NCI-H1092 treated with DMSO at 0.1 percent for 48 hours (cell line): ENCODE measurements around the gene PRLR.

Experiments used
- DNase-seq: peaks from one replicate; lab custom pipeline; 2025; lab: John Stamatoyannopoulos, UW

Gene PRLR

DNA sequence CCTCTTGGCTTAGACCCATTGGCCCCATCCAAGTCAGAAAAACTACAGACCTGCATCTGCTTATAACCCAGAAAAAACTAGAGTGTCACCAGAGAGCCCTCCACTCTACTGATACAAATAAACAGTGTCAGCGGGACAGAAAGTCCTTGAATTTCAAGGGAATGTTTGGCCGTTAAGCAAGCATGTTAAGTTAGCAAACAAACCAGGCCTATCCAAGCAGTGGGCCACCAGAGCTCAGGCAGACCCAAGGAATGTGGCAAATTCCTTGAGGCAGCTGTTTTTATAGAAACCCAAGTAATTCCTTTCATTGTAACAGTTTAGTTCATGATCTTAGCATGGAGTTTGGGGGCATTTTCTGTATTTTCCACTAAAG is 70.9 kb downstream of the PRLR start:
- DNase-seq, result no peak

- DNase-seq, result no peak
Observed at GRCh38 chr5:35158622-35159369, 71.5 kb downstream of the PRLR start.

GRCh38 chr5:35158204-35158603 is 72.1 kb downstream of the PRLR start:
- no peak for DNase-seq

GRCh38 chr5:35153375-35153932 is 76.8 kb downstream of the PRLR start:
- no peak for DNase-seq

DNA sequence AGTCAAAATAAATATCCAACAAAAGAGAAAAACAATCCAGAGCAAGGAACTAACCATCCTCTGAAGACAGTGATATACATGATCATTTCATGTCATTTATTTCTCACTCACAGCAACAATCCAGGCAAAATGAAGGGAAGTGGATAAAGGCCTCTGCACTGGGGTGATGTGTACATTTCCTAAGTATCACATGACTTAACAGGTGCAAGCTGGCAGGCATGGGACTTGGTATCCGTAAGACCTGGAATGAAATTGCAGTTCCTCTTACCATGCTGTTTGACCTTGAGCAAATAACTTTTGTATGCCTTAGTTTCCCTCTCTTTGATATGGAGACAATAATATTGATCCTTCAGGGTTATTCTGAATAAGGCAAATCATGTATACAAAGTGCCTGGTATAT is 77.6 kb downstream of the PRLR start:
- no peak for DNase-seq

DNA sequence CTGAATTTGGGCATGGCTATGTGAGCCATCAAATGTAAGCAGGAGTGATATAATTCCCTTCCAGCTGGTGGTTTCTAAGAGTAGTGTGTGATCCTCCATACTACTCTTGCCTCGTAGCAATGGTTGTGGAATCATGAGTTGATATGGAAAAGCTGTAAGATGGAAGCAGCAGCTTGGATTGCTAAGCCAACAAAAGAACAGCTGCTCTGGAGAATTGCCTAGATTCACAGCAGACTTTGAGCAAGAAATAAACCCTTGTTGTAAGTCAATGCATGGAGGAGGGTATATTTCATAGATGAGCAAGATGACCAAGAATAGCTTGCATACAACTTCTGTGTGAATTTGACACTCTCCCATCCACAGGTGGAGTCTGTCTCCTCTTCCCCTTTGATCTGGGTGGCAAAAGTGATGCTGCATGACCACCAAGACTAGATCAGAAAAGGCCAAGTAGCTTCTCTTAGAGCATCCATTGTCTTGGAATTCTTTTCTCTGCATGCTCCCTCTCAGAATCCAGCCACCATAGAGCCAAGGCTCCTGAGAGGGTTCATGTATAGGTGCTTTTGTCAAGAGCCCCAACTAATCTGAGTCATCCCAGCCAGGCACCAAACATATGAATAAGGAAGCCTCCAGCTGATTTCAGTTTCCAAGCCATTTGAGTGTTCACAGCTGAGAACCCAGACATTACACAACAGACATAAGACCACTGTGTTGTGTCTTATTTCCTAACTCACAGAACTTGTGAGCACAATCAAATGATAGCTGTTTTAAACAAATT is 79.0 kb downstream of the PRLR start:
- DNase-seq, result no peak

DNA sequence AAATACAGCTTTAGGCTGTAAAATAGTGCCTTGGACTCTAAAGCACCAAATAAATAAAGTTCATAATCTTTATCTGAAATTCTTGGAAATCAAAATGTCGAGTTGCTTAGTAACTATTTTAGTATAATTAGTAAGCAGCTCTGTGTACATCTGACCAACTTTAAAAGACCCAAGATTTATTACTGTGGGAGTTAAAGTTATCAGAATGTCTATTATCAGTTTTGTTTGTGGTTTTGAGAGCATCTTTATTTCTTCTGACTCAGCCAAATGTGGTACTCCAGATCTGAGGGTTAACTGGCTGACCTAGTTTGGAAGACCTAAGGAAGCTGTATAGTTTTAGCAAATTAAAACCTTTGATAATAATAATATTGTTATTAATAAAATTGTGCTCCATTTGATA is 81.2 kb downstream of the PRLR start:
- no peak for DNase-seq

DNA sequence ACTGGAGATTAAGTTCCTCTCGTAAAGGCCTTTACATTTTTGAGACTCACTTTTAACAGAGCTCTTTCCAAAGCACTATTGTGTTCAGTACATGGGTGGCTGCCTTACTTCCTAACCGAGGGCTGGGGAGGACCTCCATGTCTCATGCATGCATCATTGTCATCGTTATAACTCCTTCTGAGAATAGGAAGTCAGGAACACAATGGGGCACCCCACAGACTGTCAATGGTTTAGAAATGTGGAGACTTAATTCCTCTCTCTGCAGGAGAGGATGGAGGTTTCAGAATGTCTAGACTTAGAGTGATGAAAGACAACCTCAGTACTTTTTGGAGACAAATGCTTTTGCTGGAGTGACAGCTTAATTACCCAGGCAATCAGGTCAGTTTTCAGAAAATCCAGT is 83.9 kb downstream of the PRLR start:
- DNase-seq, result no peak

DNA sequence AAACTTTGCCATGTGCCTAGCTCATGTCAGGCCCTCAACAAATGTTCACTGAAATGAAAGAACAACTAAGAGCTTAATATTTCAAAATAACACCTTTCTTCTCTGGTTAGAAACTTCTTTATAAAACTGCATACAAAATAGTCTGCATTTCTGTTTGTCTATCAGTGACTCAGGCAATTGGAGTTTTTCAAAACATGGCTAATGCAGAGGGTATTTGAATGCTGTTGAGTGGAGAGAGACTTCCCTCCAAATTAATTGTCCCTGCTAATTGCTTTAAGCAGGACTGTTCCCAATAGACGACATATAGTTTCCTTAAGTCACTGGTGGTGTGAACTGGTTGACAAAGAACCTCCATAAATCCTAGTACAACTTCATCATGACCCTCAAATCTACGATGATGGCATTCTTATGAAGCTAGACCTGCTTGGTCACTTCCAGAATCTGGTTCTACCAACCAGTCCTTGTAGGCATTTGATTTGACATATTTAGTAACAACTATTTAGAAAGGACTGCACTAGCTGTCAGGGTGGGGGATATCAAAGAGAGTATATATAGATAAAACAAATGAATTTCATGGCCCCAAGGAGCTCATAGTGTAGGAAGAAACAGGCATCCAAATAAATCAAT is 84.5 kb downstream of the PRLR start:
- DNase-seq, result no peak

DNA sequence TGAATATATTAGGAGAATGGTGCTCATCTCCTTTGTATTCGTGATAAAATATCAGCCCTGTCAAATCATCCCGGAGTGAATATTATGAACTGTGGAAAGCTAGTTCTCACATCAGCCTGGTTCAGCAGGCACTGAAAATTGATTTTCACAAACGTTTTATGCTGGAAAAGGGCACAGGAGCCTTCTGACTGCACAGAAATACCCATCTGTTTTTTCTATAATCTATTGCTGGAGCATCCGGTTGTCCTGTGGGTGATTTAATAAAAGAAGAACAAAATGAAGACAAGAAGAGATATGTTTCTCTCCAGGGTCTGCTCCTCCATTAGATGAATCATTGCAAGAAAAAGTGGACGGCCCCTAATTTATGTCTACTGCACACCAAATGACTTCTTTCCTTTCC is 85.3 kb downstream of the PRLR start:
- DNase-seq, result no peak

DNA sequence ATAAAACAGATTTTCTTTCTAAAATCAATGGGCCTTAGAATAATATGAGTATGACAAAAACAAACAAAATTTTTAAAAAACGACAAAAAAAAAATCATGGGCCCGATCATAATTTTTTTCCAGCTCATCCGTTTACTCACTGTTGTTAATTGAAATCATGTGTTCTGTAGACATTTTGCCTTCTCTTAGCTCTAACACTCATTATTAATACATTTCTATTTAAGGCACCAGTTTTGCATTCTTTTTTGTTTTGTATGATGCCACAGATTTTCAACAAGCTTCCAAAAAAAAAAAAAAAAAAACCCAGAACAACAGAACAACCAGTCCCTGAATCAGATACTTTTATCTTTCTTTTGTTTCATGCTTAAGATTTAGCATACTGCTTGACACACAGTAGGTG is 86.4 kb downstream of the PRLR start:
- DNase-seq, result no peak

DNA sequence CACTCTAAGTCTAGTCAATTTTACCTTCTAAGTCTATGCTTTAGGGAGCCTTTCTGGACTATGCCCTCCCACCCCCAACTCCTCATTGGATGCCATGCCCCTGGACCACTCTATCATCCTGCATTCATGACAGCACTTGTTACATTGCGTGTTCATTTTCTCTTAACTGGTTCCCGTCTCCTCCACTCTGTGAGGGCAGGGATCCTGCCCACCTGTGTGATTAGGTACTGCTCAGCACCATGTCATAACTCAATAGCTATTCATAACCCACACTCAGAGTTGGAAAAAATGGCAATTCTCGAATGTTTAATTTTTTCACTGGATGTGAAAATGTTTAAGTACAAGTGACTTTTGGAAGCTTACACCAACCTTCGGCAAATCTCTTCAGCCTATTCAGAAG is 88.5 kb downstream of the PRLR start:
- no peak for DNase-seq

GRCh38 chr5:35138232-35138631 is 92.1 kb downstream of the PRLR start:
- DNase-seq, result no peak

DNA sequence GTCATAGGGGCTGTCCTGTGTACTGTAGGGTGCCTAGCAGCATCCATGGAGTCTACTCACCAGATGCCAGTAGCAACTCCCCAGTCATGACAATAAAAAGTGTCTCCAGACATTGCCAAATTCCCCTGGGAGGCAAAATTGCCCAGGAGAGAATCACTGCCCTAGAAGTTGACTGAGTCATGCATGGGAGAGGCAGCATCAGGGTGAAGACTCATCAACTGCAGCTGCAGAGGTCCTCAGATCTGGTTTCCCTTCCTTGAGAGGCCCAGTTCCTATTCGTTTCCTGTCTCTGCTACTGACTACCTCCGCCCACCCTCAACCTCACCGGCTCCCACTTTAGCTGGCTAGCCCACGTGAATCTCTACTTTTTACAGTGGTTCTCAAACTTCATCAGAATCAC is 93.9 kb downstream of the PRLR start:
- no peak for DNase-seq

DNA sequence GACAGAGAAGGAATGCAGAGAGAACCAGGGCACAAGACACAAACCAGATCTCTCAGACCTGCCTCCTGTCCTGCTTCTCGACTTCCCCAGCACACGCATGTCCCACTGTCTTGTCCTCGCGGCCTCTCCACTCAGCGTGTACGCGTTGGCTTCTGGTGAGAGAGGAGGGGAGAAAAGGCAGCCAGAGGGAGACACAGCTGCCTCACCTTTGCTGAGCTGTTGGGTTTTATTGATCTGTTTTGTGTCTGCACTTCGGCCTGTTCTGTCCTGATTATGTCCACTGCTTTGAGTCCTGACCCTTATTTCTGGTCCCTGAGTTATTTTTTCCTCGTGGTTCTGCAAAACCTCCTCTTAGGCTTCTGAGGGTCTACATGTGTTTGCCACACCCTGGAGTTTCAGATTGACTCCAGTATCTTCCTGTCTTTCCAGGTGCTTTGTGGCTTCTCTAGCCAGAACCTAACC is 95.0 kb downstream of the PRLR start:
- no peak for DNase-seq

DNA sequence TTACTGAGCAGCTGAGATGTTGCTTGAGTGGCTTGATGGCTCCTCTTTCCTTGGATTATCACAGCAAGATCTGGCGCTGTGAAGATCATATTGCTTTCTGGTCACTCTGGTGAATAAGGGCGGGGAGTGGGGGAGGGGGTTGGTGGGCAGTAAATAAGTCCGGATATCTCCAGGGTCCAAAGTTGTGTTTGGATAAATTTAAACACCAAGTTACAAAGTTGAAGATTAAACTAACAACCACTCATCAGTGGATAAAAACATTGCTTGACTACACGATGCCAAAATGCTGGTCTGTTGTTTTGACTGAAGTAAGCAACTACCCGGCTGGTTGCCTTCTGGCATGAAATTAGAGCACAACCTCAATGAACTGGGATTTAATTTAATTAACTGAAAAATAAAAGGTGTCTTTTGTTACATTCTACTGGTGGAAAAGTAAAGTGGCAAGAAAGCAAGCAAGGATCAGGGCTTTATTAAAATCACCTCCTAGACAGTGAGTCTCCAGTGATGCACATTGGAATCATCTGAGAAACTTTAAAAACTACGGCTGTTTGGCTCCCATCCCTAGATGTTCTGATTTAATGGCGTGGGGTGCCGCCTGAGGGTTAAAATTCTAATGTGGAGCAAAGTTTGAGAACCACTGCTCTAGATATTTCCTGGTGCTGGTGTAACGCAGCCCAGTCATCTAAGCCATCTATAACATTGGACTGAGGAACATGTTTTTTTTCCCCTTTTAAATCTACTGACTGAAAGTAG is 95.8 kb downstream of the PRLR start:
- DNase-seq, result no peak

DNA sequence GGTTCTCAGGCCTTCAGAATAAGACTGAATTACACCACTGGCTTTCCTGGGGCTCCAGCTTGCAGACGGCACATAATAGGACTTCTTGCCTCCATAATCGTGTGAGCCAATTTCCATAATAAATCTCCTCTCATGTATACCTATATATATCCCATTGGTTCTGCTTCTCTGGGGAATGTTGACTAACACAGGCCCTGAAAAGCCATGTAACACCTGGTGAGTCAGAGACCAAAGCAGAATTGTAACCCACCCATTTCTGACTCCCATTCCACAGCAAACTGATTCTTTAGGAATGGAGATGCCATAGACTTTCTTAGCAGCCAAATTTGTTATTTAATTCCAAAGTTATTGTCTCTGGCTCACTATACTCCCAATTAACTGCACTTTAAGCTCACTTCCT is 97.1 kb downstream of the PRLR start:
- no peak for DNase-seq

- no peak for DNase-seq
Observed at GRCh38 chr5:35131723-35132122, 98.6 kb downstream of the PRLR start.

GRCh38 chr5:35129921-35130485 is 100.3 kb downstream of the PRLR start:
- no peak for DNase-seq

DNA sequence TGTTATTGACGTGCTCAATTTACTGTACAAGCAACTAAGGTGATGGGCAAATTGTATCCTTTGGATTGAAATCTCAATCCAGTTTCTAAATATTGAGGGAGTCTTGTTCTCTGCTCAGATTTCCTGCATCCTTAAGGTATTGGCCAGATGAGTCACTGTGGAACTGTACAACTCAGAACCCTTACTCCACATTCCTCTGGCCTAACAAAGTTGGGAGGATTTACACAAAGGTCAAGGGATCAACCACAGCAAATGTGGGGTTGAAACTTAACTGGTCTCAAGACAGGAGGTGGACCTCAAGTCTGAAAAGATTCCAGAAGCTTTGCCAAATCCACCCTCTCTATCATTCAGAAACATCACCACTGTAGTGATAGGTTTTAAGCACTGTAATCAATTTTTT is 101.0 kb downstream of the PRLR start:
- DNase-seq, result no peak

GRCh38 chr5:35127006-35127405 is 103.3 kb downstream of the PRLR start:
- no peak for DNase-seq

- no peak for DNase-seq
Observed at GRCh38 chr5:35125746-35126145, 104.5 kb downstream of the PRLR start.
